22Rv1 (cell line): ENCODE measurements around the gene AKR1C4.
"Not testable (repeated sequence)": the region's sequence is repeated elsewhere in the genome, so short reads cannot be mapped to it uniquely, and the experiment has no call there.

ENCODE experiments used
- H3K27ac ChIP-seq: fragments of 450-650 bp; 2 replicates; pipeline ENCODE4 v1.5.1; 2017
- CTCF ChIP-seq: fragments of 450-650 bp; IDR thresholded peaks from 2 replicates; pipeline ENCODE4 v1.5.1; 2017; ENCODE audit warnings: mild to moderate bottlenecking
- ZFX ChIP-seq: fragments of 450-650 bp; IDR thresholded peaks from 2 replicates; pipeline ENCODE4 v1.6.1; 2017; ENCODE audit warnings: antibody characterized with exemption, borderline replicate concordance

AKR1C4 gene

GRCh38 chr10:5157501-5157900 lies 39.1 kb upstream of the AKR1C4 start:
- TF ChIP-seq ZFX (no peak), CTCF (no peak)
- H3K27ac ChIP-seq, result no peak overlapping the region

GRCh38 chr10:5159126-5159525 lies 37.5 kb upstream of the AKR1C4 start:
- TF ChIP-seq ZFX (no peak), CTCF (no peak)
- H3K27ac ChIP-seq, result no peak overlapping the region

- H3K27ac ChIP-seq, result no peak overlapping the region
- TF ChIP-seq ZFX (no peak), CTCF (no peak)
Measured at GRCh38 chr10:5163487-5163886, 33.1 kb upstream of the AKR1C4 start.

GRCh38 chr10:5165738-5166137 lies 30.9 kb upstream of the AKR1C4 start:
- H3K27ac ChIP-seq, result no peak overlapping the region
- TF ChIP-seq CTCF (no peak), ZFX (no peak)

DNA sequence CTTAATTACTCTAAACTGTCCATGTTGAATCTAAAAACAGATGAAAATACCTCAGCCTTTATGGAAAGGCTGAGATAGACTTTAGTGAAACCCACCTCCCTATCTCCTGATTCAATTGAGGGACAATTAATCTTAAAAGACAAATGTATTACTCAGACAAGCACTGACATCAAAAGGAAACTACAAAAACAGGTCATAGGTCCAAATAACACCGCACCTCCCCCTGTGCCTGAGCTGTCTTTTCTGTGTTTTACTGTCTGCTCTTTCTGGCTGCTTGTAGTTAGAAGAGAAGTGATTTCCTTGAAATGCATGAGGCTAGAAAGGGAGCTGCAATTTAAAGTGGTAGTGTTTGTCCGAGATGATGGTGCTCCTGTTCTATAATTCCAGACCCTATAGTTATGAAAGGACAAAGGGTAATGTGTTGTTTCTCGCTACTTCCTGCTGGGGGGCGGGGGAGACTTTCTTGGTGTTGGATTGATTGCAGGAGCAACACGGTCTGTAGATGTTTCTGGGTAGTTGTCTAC lies 27.7 kb upstream of the AKR1C4 start:
- no peak overlapping the region for H3K27ac ChIP-seq
- TF ChIP-seq CTCF (no peak), ZFX (no peak)

DNA sequence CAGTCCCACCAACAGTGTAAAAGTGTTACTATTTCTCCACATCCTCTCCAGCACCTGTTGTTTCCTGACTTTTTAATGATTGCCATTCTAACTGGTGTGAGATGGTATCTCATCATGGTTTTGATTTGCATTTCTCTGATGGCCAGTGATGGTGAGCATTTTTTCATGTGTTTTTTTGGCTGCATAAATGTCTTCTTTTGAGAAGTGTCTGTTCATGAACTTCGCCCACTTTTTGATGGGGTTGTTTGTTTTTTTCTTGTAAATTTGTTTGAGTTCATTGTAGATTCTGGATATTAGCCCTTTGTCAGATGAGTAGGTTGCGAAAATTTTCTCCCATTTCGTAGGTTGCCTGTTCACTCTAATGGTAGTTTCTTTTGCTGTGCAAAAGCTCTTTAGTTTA lies 21.1 kb upstream of the AKR1C4 start:
- H3K27ac ChIP-seq, result not testable (repeated sequence)

DNA sequence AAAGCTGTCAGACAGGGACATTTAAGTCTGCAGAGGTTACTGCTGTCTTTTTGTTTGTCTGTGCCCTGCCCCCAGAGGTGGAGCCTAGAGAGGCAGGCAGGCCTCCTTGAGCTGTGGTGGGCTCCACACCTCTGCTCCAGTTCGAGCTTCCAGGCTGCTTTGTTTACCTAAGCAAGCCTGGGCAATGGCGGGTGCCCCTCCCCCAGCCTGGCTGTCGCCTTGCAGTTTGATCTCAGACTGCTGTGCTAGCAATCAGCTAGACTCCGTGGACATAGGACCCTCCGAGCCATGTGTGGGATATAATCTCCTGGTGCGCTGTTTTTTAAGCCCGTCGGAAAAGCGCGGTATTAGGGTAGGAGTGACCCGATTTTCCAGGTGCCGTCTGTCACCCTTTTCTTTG lies 16.1 kb upstream of the AKR1C4 start:
- not testable (repeated sequence) for H3K27ac ChIP-seq

DNA sequence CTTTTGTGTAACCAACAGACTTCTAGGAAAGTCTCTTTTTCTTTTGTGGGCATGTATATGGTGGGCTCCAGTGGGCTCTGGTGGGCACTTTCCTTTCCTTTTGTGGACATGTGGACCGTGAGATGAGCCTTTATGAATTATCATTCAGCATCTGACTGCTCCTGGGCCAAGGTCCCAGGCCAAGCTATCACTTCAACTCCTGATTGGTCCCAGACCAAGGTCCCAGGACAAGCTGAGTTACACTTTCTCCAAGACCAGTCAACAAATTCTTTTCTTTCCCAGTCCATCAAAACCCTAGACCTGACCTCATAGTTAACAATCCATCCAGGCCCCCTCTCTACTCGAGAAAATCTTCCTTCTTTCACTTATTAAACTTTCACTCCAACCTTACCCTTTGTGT lies 12.7 kb upstream of the AKR1C4 start:
- H3K27ac ChIP-seq, result no peak overlapping the region
- TF ChIP-seq ZFX, result no peak
- no peak for TF ChIP-seq CTCF
